Activated CD8-positive, alpha-beta memory T cell treated with anti-CD3 and anti-CD28 coated beads, Interleukin-2, amount 50 U/mL, for 1 hour (primary cell): ENCODE results near the gene AFTPH.
"Not testable (repeated sequence)": the region's sequence is repeated elsewhere in the genome, so short reads cannot be mapped to it uniquely, and the experiment has no call there.

Experiments
- DNase-seq: peaks from one replicate; pipeline ENCODE4 v3.0.0-alpha.2; 2020; ENCODE audit errors: extremely low read depth

The AFTPH gene

DNA sequence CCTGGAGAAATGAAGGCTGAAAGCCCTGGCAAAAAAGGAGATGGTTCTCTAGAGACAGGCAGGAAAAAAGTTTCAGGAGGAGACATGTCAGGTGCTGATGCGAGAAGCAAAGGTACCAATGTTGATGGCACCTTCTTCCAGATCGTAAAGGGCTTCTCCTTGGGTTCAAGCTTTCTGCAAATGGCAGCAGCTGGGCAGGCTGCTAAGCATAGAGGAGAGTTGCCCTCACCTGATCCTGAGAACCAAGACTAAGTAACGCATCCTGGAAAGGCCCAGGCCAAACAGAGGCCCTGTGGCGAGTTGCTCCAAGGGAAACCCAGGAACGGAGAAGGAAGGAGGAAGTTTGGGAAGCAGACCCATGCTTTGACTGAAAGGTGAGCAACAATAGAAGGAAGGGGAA, 23.6 kb upstream of the AFTPH start:
- DNase-seq: no peak

DNA sequence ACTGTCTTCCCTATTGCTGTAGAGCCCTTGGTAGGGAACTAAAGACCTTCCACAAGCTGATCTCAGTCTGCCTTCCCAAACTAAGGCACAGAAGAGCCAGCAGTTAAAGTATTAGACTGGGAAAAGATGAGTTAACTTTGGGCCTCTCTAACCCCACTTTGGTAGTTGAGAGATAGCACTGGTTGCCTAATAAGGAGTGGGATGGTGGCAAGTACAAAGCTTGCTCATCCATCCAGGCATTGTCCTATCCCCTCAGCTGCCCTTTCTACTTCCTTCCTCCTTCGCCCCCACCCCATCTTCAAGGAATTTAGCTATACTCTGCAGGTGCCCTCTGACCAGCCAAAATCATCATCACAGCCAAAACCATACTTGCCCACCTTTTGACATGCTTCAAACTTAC, 22.2 kb upstream of the AFTPH start:
- no peak for DNase-seq

DNA sequence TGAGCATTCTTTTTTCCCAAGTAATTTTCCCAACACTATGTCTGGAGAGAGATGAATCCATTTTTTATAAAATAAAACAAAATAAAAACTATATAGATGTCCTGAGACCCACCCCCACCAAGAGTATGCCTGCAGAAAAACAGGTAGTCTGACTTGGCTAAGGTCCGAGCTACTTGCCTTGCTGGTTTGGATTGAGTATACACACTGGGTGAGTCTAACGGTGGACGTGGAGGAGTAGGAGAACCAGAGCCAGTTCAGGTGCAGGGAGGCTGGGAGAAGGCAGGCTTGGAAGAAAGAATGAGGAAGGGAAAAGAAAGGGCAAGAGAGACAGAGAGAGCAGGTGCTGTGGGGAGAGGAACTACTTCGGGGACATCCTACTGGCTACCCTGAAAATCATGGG, 21.3 kb upstream of the AFTPH start:
- DNase-seq: no peak

DNA sequence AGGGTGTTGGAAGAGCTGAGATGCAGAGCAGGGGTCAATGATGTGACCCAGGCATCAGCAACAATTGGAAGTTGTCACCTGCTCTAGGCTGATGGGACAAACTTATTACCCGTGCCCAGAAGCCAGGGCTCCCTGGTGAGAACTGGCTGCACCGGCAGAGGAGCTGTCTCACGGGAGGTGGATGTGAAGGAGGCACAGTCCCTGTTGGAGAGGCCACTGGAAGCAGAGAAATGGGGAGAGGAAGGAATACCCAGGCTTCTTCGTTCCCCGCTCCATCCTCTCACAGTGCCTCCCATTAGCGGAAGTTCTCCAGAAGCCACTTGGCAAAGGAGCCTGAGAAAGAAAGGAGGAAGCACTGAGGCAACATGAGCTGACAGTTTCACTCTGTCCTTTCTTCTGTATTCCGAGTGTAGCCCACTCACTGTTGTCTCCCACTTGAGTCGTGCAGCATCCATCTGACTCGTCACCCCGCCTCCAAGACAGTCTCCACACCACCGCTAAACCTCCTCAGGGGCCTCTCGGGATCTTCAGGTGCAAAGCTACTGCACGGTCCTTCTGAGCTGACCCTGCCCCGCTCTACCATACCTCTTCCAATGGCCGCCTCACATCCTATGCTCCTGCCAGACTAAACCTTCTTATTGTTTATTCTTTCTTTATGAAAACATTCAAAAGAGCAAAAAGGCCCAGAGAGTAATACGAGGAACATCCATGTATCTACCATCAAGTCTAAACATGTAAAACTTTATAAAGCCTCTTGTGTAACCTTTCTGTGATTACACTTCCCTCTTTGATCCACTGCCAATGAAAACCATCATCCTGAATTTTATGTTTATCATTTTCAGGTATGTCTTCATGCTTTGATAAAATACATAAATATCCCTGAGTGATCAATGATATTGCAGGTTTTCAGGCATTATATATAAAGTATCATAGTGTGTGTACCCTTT, 19.1 kb upstream of the AFTPH start:
- no peak for DNase-seq

DNA sequence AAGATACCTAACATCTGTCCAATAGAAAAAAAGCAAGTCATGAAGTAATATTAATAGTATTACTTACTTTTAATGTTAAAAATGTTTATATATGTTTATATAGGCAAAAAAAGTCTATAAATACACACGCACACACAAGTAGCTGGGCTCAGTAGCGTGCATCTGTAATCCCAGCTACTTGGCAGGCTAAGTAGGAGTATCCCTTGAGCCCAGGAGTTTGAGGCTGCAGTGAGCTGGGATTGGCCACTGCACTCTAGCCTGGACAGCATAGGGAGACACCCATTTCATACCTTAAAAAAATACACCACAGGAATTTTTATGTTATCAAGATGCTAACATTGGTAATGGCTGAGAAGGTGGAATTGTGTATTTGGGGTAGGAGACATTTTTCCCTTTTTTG, 17.4 kb upstream of the AFTPH start:
- no peak for DNase-seq

DNA sequence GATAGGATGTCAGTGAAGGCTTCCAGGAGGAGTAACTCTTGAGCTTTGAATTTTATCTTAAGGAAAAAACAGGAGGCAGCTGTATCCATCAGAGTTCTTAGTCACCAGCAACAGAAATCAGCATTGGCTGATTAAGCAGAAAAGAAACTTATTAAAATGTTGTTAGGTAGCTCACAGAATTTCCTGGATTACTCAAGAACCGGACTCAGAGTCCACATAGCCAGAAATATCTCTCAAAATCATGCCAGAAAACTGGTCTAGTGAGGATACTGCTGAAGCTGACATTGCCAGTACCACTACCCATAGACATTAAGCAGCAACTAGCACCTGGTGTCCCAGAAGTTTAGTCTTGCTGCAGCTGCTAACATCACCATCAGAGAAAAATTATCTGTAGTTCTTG, 10.1 kb upstream of the AFTPH start:
- no peak for DNase-seq

DNA sequence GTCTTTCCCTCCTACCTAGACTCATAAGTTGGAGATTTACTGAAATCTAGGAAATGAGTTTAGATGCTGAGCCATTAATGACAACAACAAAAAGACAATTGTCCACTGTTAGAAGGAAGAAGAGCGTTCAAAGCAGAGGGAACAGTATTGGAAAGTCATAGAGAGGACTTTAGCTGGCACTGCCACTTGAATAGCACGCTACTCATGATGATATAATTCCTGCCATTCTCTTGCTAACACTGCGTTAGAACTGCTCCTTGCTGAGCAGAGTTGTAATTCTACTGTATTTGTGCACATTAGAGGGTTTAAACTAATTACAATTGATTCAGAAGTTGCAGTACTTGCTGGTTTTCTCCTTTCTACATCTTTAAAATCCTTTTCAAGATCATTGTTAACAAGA, 9.0 kb upstream of the AFTPH start:
- no peak for DNase-seq

DNA sequence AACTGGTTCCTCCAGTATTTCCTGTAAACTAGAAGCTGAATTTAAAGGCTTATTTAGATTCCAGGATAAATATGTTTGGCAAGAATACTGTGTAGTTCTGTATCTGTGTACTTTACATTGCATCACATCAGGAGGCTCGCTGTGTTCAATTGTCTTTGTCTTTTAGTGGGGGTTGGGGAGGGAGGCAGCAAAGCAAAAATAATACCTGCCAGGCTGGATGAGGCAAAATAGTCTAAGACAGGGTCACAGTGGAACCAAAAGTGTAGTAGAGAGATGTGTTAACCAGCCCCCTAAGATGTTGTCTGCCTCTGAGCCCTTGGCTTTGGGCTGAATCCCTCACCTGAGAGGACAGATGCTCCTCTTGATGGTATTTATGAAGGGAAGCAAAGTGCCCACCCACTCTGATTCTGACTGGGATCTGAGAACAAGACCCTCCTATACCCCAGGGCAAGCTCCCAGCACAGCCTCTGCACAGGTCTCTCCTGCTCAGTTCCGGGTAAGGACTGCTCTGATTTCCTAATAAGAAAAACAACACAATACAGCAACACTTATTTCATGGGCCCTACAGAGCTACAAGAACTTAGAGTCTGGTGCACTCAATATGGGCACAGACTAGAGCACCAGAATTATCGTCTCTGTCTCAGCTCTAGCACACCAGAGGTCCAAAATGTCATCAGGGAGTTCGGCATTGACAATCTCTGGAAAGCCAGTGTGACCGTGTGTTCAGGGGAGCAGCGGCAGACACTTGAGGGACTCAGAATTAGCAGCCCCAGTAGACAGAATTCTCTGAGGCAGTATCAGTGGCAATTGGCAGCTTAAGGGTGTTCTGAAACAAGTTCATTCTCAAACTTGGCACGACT, 7.2 kb upstream of the AFTPH start:
- DNase-seq: no peak

DNA sequence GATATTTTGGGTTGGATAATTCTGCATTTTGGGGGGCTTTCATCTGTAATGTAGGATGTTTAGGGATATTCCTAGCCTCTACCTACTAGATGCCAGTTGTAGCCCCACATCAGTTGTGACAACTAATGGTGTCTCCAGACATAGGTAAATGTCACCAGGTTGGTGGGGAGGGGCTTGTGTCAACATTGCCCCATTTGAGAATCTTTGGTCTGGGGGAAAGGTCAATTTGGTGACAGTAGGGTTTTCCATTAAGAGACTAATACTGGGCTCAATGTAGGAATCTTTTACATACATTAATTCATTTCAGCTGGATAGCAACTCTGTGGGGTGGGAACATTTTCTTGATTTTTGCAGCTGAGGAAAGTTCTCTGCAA, 6.6 kb upstream of the AFTPH start:
- no peak for DNase-seq

DNA sequence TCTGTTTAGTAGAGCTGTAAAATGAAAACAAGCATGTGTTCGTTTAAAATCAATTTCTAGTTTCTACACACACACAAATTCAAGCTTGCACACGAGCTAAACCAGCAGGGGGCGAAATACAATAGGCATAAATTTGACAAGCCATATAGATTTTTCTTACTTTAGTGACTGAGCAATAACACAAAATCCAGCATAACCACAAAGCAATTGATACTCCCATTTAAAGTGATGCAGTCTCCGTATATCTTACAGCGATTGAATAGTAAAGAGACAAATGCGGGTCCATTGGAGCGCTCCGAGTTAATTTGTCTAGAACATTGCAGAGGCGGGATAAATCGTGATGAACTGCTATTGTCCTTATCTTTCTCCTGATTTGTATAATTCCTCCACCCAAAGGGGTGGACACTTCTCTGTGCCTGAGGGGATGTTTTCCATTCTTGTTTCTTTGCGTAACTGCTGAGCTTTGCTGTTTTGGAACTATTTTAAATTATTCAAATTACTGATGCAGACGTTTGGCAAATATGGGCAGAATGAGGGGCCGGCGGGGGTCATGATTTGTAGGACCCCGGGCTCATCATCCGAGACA, 1.2 kb upstream of the AFTPH start:
- peak; percentile 67 for DNase-seq

DNA sequence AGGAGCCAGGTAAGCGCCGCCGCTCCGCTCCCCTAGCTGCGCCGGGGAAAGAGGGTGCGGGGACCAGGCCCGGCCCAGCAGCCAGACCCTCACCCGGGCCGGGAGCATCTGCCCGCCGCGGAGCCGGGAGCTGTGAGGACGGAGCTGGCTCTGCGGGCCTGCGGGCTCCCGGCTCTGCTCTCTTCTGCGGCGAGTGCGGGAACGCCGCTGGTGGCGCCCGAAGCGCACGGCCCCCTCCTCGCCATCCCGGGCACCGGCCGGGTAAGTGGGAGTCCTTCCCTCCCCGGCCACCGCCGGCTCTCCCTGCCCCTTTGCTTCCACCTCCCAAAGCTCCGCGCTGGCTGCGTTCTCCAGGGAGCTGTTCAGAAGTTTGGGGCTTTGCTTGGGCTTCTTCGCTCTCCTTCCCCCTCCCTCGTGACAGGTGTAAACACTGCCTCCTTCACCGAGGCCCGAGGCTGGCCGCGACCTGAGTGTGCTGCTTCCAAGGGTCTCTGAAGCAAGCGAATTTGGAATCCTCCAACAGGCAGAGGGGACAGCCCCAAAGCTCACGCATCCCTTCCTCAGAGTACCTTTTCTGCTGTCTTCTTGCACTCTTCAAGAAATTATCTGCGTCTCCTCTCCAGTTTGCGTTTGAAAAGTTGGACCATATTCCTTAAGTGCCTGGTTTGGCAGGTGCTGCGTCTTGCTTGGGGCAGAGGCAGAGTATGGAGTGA, 632 bp downstream of the AFTPH start:
- DNase-seq: no peak

DNA sequence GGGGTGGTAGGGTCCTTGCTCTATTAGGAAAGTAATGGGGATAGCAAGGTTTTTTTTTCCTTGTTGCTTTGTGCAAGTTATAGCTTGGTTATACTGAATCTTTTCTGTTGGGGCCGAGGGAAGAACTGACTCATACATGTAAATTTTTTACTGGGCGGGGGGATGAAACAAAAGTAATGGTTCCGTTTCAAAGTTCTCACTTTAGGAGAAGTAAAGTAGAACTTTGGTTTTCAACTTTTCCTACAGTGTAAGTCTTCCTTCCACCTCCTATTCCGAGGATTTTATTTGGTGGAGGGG, 1.1 kb downstream of the AFTPH start:
- DNase-seq: no peak

DNA sequence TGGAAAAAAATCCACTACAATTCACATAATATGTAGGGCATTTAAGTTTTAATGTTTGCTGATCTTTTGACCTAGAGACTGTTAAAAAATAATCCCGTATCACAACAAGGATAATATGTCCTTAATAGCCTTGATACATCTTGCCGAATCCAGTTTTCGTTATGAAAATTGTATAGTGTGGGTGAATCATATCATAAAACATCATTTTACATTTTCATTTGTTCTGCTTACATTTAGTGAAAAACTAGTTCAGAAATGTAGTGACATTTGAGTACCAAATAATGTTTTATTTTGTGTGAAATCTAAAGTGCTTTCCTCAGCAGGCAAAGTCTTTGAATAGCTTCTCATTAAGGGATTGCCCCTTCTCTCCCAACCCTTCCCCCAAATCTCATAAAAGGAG, 1.9 kb downstream of the AFTPH start:
- no peak for DNase-seq

DNA sequence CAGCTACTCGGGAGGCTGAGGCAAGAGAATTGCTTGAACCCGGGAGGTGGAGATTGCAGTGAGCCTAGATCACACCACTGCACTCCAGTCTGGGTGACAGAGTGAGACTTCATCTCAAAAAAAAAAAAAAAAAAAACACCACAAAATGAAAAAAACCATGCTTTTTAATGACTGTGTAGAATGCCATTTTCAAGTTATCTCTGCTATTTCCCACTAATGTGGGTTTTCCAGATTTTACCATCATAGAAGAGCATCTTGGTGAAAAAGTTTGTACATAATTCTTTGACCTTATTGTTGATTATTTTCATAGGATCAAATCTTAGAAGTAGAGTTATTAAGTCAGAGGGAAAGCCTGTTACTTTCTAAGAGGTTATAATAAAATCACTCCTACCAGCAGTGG, 6.8 kb downstream of the AFTPH start:
- not testable (repeated sequence) for DNase-seq

DNA sequence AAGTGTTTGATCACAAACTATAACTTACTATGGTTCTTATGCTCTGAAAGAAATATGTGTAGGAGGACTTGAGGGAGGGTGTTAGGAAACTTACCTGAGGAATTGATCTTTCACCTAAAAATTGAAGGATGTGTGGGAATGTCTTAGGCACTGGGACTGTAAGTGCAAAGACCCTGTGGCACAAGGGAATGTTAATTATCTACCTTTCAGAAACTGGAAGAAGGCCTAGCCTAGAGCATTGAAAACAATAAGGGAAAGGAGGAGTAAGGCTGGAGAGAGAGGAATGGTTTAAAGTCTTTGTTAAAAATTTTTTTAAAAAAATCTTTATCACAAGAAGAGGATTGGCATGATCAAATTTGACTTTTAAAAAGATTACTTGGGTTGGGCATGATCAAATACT, 7.9 kb downstream of the AFTPH start:
- no peak for DNase-seq

DNA sequence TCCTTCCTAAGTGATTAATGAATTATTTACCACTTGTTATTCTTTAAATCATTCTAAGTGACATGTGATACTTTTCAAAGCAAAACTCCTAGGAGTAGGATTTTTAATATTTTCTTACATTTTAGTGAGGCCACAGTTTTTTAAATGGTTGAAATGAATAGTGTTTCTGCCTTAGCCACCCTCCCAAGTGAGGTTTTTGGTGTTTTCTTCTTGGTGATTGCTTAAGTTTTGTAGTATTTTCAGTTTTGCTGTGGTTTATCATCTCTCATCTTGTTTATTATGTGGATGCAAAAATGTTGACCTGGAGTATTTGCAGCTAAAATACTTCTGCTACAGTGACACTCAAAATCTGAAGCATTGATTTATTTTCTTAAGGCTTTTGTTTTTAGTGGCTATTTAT, 9.8 kb downstream of the AFTPH start:
- DNase-seq: no peak

DNA sequence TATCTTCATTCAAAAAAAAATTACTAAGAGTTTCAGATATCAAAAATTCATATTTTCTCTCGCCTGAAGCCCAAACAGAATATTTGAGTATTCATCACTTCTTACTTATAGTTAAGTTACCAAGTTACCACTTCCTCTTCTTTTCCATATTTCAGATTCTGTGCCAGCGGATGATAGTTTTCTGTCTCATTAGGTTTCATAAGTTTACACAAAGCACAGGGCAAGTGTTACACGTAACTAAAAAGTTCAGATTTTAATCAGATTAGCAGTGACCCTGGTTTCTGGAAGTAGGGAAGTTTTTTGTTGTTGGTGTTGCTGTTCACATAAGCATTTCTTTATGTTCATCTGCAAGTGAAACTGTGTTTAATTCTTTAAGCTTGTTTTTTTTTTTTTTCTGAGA, 10.2 kb downstream of the AFTPH start:
- DNase-seq: no peak

DNA sequence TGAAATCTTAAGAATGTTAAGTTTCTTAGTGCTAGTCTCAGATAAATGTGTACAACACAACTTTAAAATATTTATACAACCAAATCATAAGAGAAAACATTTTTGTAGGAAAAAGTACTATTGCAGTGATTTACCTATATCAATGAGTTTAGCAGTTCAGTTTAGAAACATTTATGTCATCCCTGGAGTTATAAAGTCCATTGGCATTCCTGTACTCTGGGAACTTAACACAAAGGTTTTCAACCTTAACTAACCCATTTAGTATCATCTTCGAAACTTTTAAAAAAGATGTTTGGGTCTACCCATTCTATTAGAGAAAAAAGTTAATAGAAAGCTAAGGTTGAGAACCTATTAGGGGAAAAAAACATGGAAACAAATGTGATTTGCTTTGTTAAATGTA, 10.9 kb downstream of the AFTPH start:
- no peak for DNase-seq

DNA sequence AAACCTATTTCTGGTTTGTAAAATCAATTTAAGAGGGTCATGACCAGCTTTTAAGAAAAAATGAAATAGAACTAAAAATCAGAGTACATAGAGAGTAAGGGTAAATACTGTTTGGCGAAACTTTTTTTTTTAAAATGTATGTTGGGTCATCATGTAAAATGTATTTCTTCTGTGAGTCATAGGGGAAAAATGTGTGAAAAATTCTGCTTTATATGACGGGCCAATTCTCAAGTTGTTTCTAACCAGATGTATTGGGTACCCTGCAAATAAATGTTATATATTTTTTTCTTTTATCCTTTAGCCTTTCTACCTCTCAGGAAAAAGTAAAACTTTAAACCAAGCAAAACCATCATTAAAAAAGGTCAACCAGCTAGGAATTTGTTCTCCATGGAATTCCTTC, 13.9 kb downstream of the AFTPH start:
- no peak for DNase-seq

DNA sequence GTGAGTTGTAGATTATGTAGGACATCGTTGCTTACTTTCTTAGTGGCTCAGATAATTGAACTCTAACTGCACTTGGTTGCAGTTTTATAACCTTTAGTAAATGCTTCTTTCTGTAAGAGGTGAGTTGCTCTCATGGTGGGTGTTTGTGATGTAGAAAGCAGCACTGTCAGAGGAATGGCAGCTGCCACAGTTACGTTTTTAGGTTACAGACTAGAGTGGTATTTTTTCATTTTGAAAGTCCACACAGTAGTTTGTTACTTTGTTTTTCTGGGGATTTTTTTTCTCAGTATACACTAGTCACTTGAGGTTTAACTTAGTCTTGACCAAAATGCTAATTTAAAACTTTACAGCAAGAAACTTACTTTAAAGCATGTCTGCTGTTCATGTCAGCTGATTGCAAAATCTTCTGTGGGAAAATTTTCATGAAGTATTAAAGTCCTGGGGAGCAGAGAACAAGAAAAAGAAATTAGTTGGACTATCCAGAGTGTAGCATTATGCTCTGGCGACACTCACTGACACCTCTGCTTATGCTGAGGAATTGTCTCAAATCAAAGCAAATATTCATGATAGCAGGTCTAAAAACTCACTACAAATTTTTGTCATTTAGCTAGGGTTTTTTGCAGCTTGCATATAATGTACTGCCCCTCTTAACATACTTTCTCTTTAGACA, 14.8 kb downstream of the AFTPH start:
- no peak for DNase-seq

DNA sequence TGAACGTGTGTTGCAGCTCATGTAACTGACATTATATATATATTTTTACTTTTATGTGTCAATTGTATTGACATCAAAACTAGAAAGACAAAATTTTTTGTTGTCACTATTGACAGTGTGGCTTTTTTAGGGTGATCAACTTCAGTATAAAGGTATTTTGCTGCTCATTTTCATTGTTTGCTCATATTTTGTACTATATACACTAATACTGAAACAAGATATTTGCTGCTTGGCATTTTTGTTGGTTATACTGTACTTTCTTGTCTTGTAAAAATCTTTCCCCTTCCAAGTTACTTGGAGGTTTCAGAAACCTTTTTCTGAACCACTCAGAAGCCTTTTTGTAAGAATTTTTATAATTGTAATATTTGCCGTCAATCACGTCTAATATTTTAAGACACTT, 16.5 kb downstream of the AFTPH start:
- no peak for DNase-seq

DNA sequence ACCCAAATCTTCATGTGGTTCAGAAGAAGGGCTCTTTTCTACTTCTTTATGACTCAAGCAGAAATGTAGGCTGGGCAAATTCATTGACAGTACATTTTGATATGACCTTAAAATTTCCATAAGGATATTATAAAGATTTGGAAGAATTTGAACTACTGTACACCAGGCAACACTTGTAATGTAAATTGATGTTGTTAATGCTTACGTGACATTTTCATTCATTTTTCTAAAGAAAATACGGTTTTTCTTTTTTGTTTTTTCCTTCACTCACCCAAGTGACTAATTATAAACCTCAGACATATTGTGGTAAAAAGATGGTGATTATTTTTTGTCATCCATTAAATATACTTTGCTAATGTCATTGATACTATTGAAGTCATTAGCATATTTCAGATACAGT, 17.4 kb downstream of the AFTPH start:
- DNase-seq: no peak
